ENCODE measurements around the gene COL1A2.
A peak's percentile ranks its signal among the peaks of the same experiment; 100 is the strongest.

Gene COL1A2

GRCh38 chr7:94395141-94396036, 694 bp downstream of the COL1A2 start:
- peak overlapping the region; percentile 82 for H3K4me2 ChIP-seq (ENCODE audit: insufficient read depth, low read length, poor library complexity, severe bottlenecking)
- no peak overlapping the region for H4K8ac ChIP-seq (ENCODE audit: low read depth, low read length)
- peaks cover 2% of the 10 kb centered on the region for H3K79me1 ChIP-seq (ENCODE audit: low read depth, low read length)
- H2BK15ac ChIP-seq (ENCODE audit: low read length) = no peak overlapping the region
- peak overlapping the region; percentile 69 for H3K18ac ChIP-seq (ENCODE audit: low read length)
- no peak overlapping the region for H2AK5ac ChIP-seq (ENCODE audit: low read depth, low read length)
- no peak overlapping the region for H2BK120ac ChIP-seq (ENCODE audit: low read depth, low read length)
- peaks cover 0 to 2% of the 10 kb centered on the region in 2 donors for H3K36me3 ChIP-seq (replicated peaks in 1 of 2; ENCODE audit: control insufficient read depth in 2 of 2, insufficient read depth in 2 of 2, low read length in 2 of 2)
- no peaks in the 10 kb centered on the region for H3K9me3 ChIP-seq (replicated peaks in 1 of 2; ENCODE audit: control insufficient read depth in 2 of 2, insufficient read depth in 1 of 2, low read depth in 1 of 2, low read length in 2 of 2)
- peak overlapping the region; percentile 41 for H2AFZ ChIP-seq (ENCODE audit: low read length)
- H2BK5ac ChIP-seq (ENCODE audit: low read length) = peak overlapping the region; percentile 62
- peaks cover 14 to 15% of the 10 kb centered on the region in 2 donors for H3K4me1 ChIP-seq (ENCODE audit: control insufficient read depth in 2 of 2, insufficient read depth in 1 of 2, low read depth in 1 of 2, low read length in 2 of 2)
- H3K23ac ChIP-seq (ENCODE audit: low read depth, low read length, poor library complexity) = no peak overlapping the region
- no peak overlapping the region for H4K91ac ChIP-seq (ENCODE audit: low read depth, low read length, poor library complexity)
- H3K4ac ChIP-seq (ENCODE audit: low read length) = no peak overlapping the region
- peak; percentile 78 for DNase-seq (ENCODE audit: low spot score)
- WGBS, 2 donors (ENCODE audit: extremely low coverage in 2 of 2, insufficient read length in 2 of 2, insufficient replicate concordance in 1 of 2) = no CpG with 5 or more reads among the region's 14 CpGs
- no peak overlapping the region for H3K14ac ChIP-seq (ENCODE audit: low read length)
- peak overlapping the region; percentile 47 to 76 for H3K4me3 ChIP-seq (ENCODE audit: low read length in 2 of 2)
- H2BK12ac ChIP-seq (ENCODE audit: low read length) = no peak overlapping the region
- H3K27ac ChIP-seq (replicated peaks; ENCODE audit: low read length) = peak overlapping the region; percentile 2
- no peaks in the 10 kb centered on the region for H3K27me3 ChIP-seq (ENCODE audit: control insufficient read depth in 3 of 3, insufficient read depth in 3 of 3, low read depth in 1 of 3, low read length in 3 of 3)
- H3K9ac ChIP-seq (ENCODE audit: low read depth, low read length, poor library complexity) = peak overlapping the region; percentile 60

DNA sequence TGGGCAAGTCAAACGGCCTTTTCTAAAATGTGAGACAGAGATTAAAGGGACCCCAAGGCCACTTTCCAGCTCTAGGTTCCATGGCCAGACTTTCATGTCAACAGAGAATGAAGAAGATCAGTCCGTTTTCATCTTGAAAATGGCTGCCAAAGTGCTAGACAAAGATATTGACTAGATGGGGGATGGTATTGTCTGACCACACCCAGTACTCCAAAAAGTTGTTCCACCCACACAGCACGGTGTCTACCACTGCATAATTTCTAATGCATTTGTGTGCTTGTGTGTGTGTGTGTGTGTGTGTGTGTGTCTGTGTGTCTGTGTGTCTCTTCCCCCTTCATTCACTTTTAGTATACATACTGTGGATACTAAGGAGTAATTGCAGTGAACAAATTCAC, 1.3 kb downstream of the COL1A2 start:
- H3K4me3 ChIP-seq (ENCODE audit: low read length in 2 of 2) = peak overlapping the region; percentile 47 to 52
- H3K18ac ChIP-seq (ENCODE audit: low read length) = no peak overlapping the region
- H2BK120ac ChIP-seq (ENCODE audit: low read depth, low read length) = no peak overlapping the region
- no peaks in the 10 kb centered on the region for H3K27me3 ChIP-seq (ENCODE audit: control insufficient read depth in 3 of 3, insufficient read depth in 3 of 3, low read depth in 1 of 3, low read length in 3 of 3)
- H2AFZ ChIP-seq (ENCODE audit: low read length) = peak overlapping the region; percentile 18
- no peak overlapping the region for H3K4me2 ChIP-seq (ENCODE audit: insufficient read depth, low read length, poor library complexity, severe bottlenecking)
- H3K79me1 ChIP-seq (ENCODE audit: low read depth, low read length) = peaks cover 2% of the 10 kb centered on the region
- peaks cover 14 to 15% of the 10 kb centered on the region in 2 donors for H3K4me1 ChIP-seq (ENCODE audit: control insufficient read depth in 2 of 2, insufficient read depth in 1 of 2, low read depth in 1 of 2, low read length in 2 of 2)
- H4K8ac ChIP-seq (ENCODE audit: low read depth, low read length) = no peak overlapping the region
- peaks cover 0 to 3% of the 10 kb centered on the region in 2 donors for H3K36me3 ChIP-seq (replicated peaks in 1 of 2; ENCODE audit: control insufficient read depth in 2 of 2, insufficient read depth in 2 of 2, low read length in 2 of 2)
- no peak for DNase-seq (ENCODE audit: low spot score)
- H3K4ac ChIP-seq (ENCODE audit: low read length) = no peak overlapping the region
- H4K91ac ChIP-seq (ENCODE audit: low read depth, low read length, poor library complexity) = no peak overlapping the region
- no peak overlapping the region for H3K23ac ChIP-seq (ENCODE audit: low read depth, low read length, poor library complexity)
- H3K9ac ChIP-seq (ENCODE audit: low read depth, low read length, poor library complexity) = no peak overlapping the region
- H2BK15ac ChIP-seq (ENCODE audit: low read length) = no peak overlapping the region
- H2AK5ac ChIP-seq (ENCODE audit: low read depth, low read length) = no peak overlapping the region
- no peak overlapping the region for H3K27ac ChIP-seq (replicated peaks; ENCODE audit: low read length)
- no peak overlapping the region for H2BK12ac ChIP-seq (ENCODE audit: low read length)
- H3K14ac ChIP-seq (ENCODE audit: low read length) = no peak overlapping the region
- H2BK5ac ChIP-seq (ENCODE audit: low read length) = no peak overlapping the region
- no CpG with 5 or more reads among the region's 3 CpGs for WGBS, 2 donors (ENCODE audit: extremely low coverage in 2 of 2, insufficient read length in 2 of 2, insufficient replicate concordance in 1 of 2)
- H3K9me3 ChIP-seq (replicated peaks in 1 of 2; ENCODE audit: control insufficient read depth in 2 of 2, insufficient read depth in 1 of 2, low read depth in 1 of 2, low read length in 2 of 2) = no peaks in the 10 kb centered on the region

DNA sequence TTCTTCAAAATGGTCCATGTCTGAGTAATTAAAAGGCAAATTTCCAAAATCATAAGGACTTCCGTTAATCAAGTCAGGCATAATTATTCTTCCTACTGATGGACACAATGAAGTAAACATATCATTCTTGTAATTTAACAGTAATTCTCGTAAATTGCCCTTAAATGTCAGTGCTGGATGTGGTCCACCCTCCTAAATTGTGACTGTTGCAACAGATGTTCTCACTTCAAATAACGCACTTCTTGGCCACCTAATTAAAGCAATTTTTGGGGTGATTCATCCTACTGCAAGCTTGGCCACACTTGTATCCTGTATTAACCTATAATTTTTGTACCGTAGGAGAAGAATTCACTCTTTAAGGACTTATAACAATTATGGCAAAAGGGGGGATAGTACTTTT, 1.9 kb downstream of the COL1A2 start:
- Histone ChIP-seq H2AFZ (ENCODE audit: low read length) (no peak overlapping the region), H4K91ac (ENCODE audit: low read depth, low read length, poor library complexity) (no peak overlapping the region), H3K4ac (ENCODE audit: low read length) (no peak overlapping the region), H2BK15ac (ENCODE audit: low read length) (no peak overlapping the region), H3K4me3 (ENCODE audit: low read length in 2 of 2) (peak overlapping the region in 1 of 2 donors; percentile 47), H3K4me2 (ENCODE audit: insufficient read depth, low read length, poor library complexity, severe bottlenecking) (no peak overlapping the region), H3K14ac (ENCODE audit: low read length) (no peak overlapping the region), H3K79me1 (ENCODE audit: low read depth, low read length) (peaks cover 2% of the 10 kb centered on the region), H3K18ac (ENCODE audit: low read length) (no peak overlapping the region), H3K27ac (replicated peaks; ENCODE audit: low read length) (no peak overlapping the region), H3K4me1 (ENCODE audit: control insufficient read depth in 2 of 2, insufficient read depth in 1 of 2, low read depth in 1 of 2, low read length in 2 of 2) (peaks cover 14 to 15% of the 10 kb centered on the region in 2 donors), H3K9me3 (replicated peaks in 1 of 2; ENCODE audit: control insufficient read depth in 2 of 2, insufficient read depth in 1 of 2, low read depth in 1 of 2, low read length in 2 of 2) (no peaks in the 10 kb centered on the region), H4K8ac (ENCODE audit: low read depth, low read length) (no peak overlapping the region), H3K27me3 (ENCODE audit: control insufficient read depth in 3 of 3, insufficient read depth in 3 of 3, low read depth in 1 of 3, low read length in 3 of 3) (no peaks in the 10 kb centered on the region), H3K9ac (ENCODE audit: low read depth, low read length, poor library complexity) (no peak overlapping the region), H3K36me3 (replicated peaks in 1 of 2; ENCODE audit: control insufficient read depth in 2 of 2, insufficient read depth in 2 of 2, low read length in 2 of 2) (peaks cover 0 to 4% of the 10 kb centered on the region in 2 donors), H2BK5ac (ENCODE audit: low read length) (no peak overlapping the region), H3K23ac (ENCODE audit: low read depth, low read length, poor library complexity) (no peak overlapping the region), H2AK5ac (ENCODE audit: low read depth, low read length) (no peak overlapping the region), H2BK120ac (ENCODE audit: low read depth, low read length) (no peak overlapping the region), H2BK12ac (ENCODE audit: low read length) (no peak overlapping the region)
- no CpG with 5 or more reads among the region's 4 CpGs for WGBS, 2 donors (ENCODE audit: extremely low coverage in 2 of 2, insufficient read length in 2 of 2, insufficient replicate concordance in 1 of 2)
- no peak for DNase-seq (ENCODE audit: low spot score)

DNA sequence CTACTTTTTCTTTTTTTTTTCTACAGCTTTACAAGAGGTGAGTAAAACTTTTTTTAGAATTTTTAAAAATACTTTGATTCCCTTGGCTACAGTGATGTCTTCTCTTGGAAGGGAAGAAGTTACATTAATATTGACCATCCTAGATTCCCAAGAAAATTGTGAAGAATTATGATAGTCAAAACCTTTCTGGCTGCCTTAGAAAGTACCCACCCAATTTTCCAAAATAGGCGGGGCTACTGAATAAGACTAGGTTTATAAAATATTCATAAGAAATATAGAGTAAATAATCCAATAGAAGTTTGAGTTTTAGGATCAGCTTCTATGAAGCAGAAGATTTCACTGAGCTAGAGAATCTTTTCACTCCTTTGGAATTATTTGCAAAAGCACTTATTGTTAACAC, 3.0 kb downstream of the COL1A2 start:
- no peak overlapping the region for H4K91ac ChIP-seq (ENCODE audit: low read depth, low read length, poor library complexity)
- no peak overlapping the region for H3K4me3 ChIP-seq (ENCODE audit: low read length in 2 of 2)
- no peak overlapping the region for H3K9ac ChIP-seq (ENCODE audit: low read depth, low read length, poor library complexity)
- peaks cover 2% of the 10 kb centered on the region for H3K79me1 ChIP-seq (ENCODE audit: low read depth, low read length)
- no CpG with 5 or more reads among the region's 1 CpG for WGBS, 2 donors (ENCODE audit: extremely low coverage in 2 of 2, insufficient read length in 2 of 2, insufficient replicate concordance in 1 of 2)
- no peak overlapping the region for H2BK12ac ChIP-seq (ENCODE audit: low read length)
- no peak overlapping the region for H2BK120ac ChIP-seq (ENCODE audit: low read depth, low read length)
- no peak overlapping the region for H2BK15ac ChIP-seq (ENCODE audit: low read length)
- no peak overlapping the region for H2BK5ac ChIP-seq (ENCODE audit: low read length)
- no peak overlapping the region for H3K4ac ChIP-seq (ENCODE audit: low read length)
- H4K8ac ChIP-seq (ENCODE audit: low read depth, low read length) = no peak overlapping the region
- no peak overlapping the region for H3K14ac ChIP-seq (ENCODE audit: low read length)
- H3K36me3 ChIP-seq (replicated peaks in 1 of 2; ENCODE audit: control insufficient read depth in 2 of 2, insufficient read depth in 2 of 2, low read length in 2 of 2) = peaks cover 0 to 4% of the 10 kb centered on the region in 2 donors
- no peak overlapping the region for H3K18ac ChIP-seq (ENCODE audit: low read length)
- no peaks in the 10 kb centered on the region for H3K27me3 ChIP-seq (ENCODE audit: control insufficient read depth in 3 of 3, insufficient read depth in 3 of 3, low read depth in 1 of 3, low read length in 3 of 3)
- H3K4me2 ChIP-seq (ENCODE audit: insufficient read depth, low read length, poor library complexity, severe bottlenecking) = no peak overlapping the region
- no peaks in the 10 kb centered on the region for H3K9me3 ChIP-seq (replicated peaks in 1 of 2; ENCODE audit: control insufficient read depth in 2 of 2, insufficient read depth in 1 of 2, low read depth in 1 of 2, low read length in 2 of 2)
- H2AFZ ChIP-seq (ENCODE audit: low read length) = no peak overlapping the region
- peaks cover 9 to 11% of the 10 kb centered on the region in 2 donors for H3K4me1 ChIP-seq (ENCODE audit: control insufficient read depth in 2 of 2, insufficient read depth in 1 of 2, low read depth in 1 of 2, low read length in 2 of 2)
- no peak overlapping the region for H2AK5ac ChIP-seq (ENCODE audit: low read depth, low read length)
- no peak overlapping the region for H3K23ac ChIP-seq (ENCODE audit: low read depth, low read length, poor library complexity)
- DNase-seq (ENCODE audit: low spot score) = no peak
- H3K27ac ChIP-seq (replicated peaks; ENCODE audit: low read length) = no peak overlapping the region

Data from neuronal stem cell (in vitro differentiated cells).